RPMI8226 (cell line): ENCODE measurements around the gene MTRFR.

Experiments used
- DNase-seq: peaks from one replicate; pipeline ENCODE4 v3.0.0-alpha.2; 2015

MTRFR gene

GRCh38 chr12:123271001-123271668 is 37.9 kb downstream of the MTRFR start:
- peak; percentile 82 for DNase-seq

- DNase-seq, result no peak
Measured at GRCh38 chr12:123273166-123273565, 39.9 kb downstream of the MTRFR start.

DNA sequence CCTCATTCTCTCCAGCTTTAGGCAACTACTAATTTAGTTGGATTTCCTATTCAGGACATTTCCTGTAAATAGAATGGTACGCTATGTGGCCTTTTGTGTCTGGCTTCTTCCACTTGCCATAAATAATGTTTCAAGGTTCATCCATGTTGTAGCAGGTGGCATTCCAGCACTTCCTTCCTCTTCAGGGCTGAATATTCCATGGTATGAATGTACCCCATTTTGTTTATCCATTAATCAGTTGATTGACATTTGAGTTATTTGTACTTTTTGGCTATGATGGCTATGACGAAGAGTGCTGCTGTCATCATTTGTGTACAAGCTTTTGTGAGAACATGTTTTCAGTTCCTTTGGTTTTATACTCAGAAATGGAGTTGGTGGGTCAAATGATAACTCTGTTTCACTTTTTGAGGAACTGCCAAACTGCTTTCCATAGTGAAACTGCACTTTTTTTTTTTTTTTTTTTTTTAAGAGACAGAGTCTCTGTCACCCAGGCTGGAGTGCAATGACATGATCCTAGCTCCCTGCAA is 44.9 kb downstream of the MTRFR start:
- peak; percentile 82 for DNase-seq

DNA sequence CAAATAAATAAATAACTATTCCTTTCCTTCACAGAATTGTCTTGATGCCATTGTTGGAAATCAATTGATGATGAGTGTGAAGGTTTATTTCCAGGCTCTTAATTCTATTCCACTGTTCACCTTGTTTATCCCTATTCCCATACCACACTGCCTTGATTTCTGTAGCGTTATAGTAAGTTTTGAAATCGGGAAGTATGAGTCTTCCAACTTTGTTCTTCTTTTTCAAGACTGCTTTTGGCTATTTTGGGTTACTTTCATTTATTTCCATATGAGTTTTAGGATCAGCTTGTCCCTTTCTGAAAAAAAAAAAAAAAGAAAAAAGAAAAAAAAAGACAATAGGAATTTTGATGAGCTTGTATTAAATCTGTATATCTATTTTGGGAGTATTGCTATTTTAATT is 47.7 kb downstream of the MTRFR start:
- no peak for DNase-seq

DNA sequence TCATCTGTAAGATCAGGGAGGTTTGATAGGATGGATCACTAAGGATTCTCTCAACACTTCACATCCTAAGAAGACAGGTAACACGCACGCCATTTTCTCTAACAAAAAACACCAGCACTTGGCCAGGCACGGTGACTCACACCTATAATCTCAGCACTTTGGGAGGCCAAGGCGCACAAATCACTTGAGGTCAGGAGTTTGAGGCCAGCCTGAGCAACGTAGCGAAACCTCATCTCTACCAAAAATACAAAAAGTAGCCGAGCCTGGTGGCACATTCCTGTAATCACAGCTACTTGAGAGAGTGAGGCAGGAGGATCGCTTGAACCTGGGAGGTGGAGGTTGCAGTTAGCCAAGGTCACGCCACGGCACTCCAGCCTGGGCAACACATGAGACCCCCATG is 48.9 kb downstream of the MTRFR start:
- no peak for DNase-seq

GRCh38 chr12:123283461-123283860 is 50.2 kb downstream of the MTRFR start:
- no peak for DNase-seq

DNA sequence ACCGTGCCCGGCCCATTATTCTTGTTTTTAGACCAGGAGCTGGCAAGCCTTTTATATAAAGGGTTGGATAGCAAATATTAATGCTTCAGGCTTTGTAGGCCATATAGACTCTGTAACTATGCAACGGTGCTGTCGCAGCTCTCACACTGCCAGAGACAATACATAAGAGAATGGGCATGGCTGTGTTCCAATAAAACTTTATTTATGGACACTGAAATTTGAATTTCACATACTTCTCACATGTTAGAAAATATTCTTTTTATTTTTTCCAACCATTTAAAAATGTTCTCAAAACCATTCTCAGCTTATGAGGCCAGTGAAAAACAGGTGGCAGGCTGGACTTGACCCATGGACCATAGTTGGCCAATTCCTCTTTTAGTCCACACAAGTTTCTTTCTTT is 51.4 kb downstream of the MTRFR start:
- DNase-seq, result no peak

GRCh38 chr12:123286652-123287373 is 53.6 kb downstream of the MTRFR start:
- DNase-seq, result no peak

DNA sequence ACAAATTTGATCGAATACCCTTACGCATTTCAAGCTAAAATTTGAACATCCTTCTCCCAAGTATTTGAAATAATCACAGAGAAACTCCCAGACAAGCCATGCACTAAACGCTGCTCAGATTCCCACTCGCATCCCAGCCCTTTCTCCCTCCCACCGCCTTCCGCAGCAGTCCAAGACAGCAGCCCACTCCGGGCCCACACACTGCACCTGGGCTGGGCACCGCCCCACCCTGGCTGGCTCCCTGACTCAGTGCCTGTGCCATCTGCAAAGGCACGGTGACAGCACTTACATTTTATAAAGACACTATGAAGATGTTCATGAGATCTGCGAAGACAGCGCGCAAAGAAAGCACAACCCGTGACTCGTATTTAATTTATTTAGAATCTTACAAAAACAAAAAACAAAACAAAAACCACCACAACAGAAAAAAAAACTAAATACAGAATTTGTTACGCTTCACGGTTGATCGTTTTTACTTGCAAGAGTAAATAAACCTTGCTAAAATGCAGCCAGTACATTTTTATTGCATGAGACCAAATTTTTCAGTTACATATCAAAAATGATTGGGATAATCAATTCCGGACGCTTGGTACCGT is 55.6 kb downstream of the MTRFR start:
- DNase-seq, result no peak

DNA sequence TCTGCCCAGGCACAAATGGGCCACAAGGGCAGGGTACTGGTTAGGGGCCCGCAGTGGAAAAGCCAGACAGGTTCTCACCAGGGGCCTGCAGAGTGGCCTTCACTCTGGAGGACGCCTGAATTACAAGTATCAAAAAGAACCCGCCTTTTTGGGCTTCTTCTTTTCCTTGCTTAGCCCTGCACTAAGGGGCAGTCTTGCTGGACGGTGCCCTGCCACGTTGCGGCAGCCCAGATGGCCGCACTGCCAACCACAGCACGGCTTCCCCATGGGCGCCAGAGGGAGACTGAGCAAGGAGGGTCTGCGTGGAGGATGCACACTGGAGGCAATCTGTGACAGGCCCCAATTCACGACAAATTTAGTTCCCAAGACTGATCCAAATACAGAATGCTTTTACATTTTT is 56.7 kb downstream of the MTRFR start:
- DNase-seq, result no peak

- DNase-seq, result no peak
Measured at GRCh38 chr12:123293178-123293760, 60.0 kb downstream of the MTRFR start.

DNA sequence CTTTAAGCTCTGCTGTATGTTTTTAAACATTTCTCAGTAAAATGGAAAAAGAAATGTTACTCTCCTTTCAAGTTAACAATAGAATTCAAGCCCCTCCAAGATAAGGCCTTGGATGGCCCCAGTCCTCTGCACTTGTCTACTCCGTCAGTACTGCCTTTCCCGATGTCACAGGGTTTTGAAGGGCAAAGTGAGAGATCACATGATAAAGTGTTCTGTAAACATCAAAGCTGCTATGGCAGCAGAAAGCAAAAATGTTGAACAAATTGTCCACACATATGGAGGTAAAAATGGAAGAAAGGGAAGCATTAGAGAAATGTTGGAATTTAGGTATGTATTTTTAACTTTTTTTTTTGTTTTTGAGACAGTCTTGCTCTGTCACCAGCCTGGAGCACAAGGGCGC is 71.9 kb downstream of the MTRFR start:
- no peak for DNase-seq

DNA sequence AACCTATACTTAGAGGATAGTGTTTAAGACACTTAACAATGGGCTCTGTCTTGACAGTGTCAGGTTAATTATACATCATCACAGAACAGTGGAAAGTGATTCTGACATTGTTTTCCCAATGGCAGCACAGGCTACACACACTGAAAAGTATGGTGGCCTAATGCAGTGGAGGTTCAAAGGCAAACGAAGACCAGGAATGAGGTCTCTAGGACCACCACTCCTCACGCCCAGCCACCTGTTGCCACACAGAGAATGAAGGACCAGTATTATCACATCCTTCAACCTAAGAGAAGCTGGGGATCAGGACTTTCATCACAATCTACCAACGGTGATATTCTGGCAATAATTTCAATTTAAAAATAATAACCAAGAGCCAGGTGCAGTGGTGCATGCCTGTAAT is 73.0 kb downstream of the MTRFR start:
- no peak for DNase-seq
